ENCODE results near the gene MLIP.

MLIP gene

DNA sequence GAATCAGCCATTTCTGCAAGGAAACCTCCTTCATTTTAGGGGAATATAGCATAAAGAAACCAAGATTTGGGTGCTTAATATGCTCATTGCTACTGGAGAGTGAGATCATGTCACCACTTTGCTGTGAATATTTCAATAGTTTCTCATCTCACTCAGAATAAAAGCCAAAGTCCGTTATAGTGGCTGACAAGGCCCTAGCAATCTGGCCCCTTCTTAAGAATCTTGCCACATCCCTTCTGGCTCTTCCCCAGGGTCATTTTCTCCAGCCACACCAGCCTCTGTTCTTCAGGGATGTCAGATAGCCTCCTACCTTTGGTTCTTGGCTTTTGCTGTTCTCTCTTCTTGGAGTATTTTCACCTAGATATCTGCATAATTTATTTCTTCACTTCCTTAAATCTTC, 24.8 kb upstream of the MLIP start:
- no peak overlapping the region for H3K4me3 ChIP-seq (ENCODE audit: low read depth, low read length)
- TF ChIP-seq, protein P1, sequence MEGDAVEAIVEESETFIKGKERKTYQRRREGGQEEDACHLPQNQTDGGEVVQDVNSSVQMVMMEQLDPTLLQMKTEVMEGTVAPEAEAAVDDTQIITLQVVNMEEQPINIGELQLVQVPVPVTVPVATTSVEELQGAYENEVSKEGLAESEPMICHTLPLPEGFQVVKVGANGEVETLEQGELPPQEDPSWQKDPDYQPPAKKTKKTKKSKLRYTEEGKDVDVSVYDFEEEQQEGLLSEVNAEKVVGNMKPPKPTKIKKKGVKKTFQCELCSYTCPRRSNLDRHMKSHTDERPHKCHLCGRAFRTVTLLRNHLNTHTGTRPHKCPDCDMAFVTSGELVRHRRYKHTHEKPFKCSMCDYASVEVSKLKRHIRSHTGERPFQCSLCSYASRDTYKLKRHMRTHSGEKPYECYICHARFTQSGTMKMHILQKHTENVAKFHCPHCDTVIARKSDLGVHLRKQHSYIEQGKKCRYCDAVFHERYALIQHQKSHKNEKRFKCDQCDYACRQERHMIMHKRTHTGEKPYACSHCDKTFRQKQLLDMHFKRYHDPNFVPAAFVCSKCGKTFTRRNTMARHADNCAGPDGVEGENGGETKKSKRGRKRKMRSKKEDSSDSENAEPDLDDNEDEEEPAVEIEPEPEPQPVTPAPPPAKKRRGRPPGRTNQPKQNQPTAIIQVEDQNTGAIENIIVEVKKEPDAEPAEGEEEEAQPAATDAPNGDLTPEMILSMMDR (IDR thresholded peaks at IDR 0.05; ENCODE audit: low read depth, low read length) = no peak

DNA sequence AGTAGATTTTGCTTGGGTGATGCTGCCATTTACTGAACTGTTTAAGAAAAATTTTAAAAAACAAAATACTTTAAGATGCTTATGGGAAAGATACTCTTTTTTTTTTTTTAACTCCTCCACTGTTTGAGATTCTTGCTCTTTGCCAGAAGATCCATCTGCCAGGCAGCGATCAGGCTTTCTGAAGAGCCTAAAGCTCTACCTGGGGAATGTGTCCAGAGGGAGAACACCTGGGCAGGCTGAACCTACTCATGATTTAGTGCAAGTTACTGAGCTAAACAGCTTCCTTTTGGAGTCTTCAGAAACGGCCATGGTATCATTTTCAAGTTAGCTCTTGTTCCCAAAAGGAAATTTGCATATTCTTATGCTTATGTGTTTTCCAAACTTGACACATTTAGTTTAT, 23.5 kb upstream of the MLIP start:
- TF ChIP-seq, protein P1 (IDR thresholded peaks at IDR 0.05; ENCODE audit: low read depth, low read length) = no peak

DNA sequence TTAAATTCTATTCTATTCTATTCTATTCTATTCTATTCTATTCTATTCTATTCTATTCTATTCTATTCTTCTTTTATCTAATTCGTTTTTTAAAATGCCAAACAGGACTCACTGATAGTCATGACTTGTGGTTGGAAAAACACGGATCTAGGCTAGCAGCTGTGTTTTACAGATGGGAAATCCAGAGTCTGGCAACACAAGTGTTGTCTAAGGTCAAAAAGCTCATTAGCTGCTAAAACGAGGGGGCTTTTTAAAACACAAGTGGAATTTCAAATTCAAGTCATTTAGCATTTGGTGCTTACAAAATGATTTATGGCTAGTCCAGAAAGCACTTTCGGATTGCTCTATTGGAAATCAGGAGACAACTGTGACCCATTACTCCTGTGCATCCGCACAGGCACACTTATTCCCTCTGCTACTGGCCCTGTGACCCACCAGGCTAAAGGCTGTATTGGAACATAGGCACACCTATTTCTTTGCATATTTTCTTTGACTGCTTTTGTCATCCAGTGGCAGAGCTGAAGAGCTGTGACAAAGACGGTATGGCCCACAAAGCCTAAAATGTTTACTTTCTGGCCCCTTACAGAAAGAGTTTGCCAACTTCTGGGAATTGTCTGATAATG, 17.8 kb upstream of the MLIP start:
- H3K4me3 ChIP-seq (ENCODE audit: low read depth, low read length) = no peak overlapping the region
- TF ChIP-seq, protein P1 (IDR thresholded peaks at IDR 0.05; ENCODE audit: low read depth, low read length) = no peak

More for the DNA sequence above, 23.5 kb upstream of the MLIP start:
- no peak overlapping the region for H3K4me3 ChIP-seq (ENCODE audit: low read depth, low read length)

DNA sequence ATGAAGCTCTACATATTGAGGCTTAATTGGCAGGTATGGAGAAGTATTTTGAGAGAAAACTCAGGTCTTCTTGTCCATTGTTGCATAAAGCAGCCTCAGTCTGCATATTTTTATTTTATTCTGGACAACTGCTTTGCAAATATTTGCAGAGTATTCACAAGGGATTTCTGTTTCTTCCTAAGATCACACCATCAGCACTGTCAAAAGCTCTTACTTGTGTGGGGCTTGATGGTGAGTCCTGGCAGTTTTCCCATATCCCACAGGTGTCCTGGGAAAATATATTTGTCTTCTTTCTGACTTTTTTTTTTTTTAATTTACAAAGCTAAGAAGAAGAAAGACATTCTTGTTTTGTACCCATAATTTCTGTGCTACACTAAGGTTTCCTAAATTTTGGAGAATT, 16.9 kb upstream of the MLIP start:
- H3K4me3 ChIP-seq (ENCODE audit: low read depth, low read length) = no peak overlapping the region
- TF ChIP-seq, protein P1 (IDR thresholded peaks at IDR 0.05; ENCODE audit: low read depth, low read length) = no peak

DNA sequence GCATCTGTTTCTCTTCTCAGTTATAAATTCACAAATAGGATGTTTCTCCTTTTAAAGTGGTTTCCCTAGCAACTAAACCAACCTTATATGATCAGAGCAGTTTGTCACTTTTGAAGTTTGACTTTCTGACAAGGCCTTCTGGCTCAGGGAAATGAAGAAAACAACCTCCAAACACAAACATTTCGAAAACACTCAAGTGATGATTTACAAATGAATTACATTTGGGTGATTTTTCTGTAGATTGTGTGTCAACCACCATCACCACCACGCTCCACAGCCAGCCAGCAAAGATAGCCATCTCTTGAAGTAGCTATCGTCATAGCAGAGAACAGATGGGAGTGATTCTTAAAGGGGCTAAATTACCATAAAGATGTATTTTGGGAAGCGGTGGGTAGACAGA, 16.5 kb upstream of the MLIP start:
- TF ChIP-seq, protein P1 (IDR thresholded peaks at IDR 0.05; ENCODE audit: low read depth, low read length) = no peak
- H3K4me3 ChIP-seq (ENCODE audit: low read depth, low read length) = no peak overlapping the region

DNA sequence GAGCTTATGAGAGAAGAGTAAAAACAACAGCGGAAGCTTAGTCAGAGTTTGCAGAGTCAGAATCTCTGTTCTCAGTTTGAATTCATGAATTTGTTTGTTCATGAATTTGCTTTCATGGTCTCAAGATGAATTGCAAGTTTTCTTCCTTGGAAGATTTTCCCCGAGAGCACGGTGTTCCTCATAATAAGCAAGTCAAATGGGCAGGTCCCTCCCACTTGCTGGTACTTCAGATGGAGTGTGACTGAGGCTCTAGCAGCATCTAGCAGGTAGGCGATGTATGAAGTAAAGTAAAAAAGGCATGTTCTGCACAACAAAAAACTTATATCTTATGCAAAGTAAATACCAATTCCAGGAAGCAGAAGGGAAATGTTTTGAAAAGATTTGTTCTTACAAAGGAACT, 15.5 kb upstream of the MLIP start:
- TF ChIP-seq, protein P1 (IDR thresholded peaks at IDR 0.05; ENCODE audit: low read depth, low read length) = no peak

DNA sequence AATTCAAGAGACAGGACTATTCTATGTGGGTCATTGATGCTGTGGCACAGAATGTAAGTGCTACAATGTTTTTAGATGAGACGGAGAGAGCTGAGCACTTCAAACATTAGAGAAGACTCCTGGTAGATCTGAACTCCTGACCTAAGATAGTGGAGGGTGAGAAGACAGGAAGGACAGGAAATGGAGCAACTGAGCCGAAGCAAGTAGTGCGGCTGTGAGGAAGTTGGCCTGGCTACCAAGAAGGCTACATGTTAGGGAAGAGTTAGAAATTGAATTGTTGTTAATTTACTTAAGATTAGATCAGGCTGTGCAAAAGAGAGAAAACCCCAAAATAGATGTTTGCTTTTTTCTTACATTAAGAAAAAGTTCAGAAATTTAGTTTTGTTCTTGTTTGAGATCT, 14.4 kb upstream of the MLIP start:
- TF ChIP-seq, protein P1 (IDR thresholded peaks at IDR 0.05; ENCODE audit: low read depth, low read length) = no peak
- no peak overlapping the region for H3K4me3 ChIP-seq (ENCODE audit: low read depth, low read length)

More for the DNA sequence above, 15.5 kb upstream of the MLIP start:
- H3K4me3 ChIP-seq (ENCODE audit: low read depth, low read length) = no peak overlapping the region
